Endothelial cell (in vitro differentiated cells): ENCODE results near the gene RBMS3. TPM values are rescaled to one million over a fixed set of nuclear protein-coding genes. Genes with fewer than 3 reads are reported as not detected.
"Not testable (repeated sequence)": the region's sequence is repeated elsewhere in the genome, so short reads cannot be mapped to it uniquely, and the experiment has no call there.

Experiments
- DNase-seq: peaks from one replicate; pipeline ENCODE4 v3.0.0; 2021; ENCODE audit warnings: low spot score
- H3K27ac Mint-ChIP-seq: one replicate; pipeline ENCODE4 v1.8.0; 2021; ENCODE audit warnings: mixed read lengths, inconsistent platforms; ENCODE audit not compliant: unreplicated experiment
- H3K27me3 Mint-ChIP-seq: one replicate; pipeline ENCODE4 v1.8.0; 2021; ENCODE audit warnings: mild to moderate bottlenecking, moderate library complexity, mixed read lengths, inconsistent platforms; ENCODE audit not compliant: unreplicated experiment
- H3K36me3 Mint-ChIP-seq: one replicate; pipeline ENCODE4 v1.8.0; 2021; ENCODE audit warnings: mild to moderate bottlenecking, low read depth, mixed read lengths, inconsistent platforms; ENCODE audit not compliant: unreplicated experiment
- H3K4me1 Mint-ChIP-seq: one replicate; pipeline ENCODE4 v1.8.0; 2021; ENCODE audit warnings: mild to moderate bottlenecking, mixed read lengths, inconsistent platforms; ENCODE audit not compliant: unreplicated experiment
- H3K4me3 Mint-ChIP-seq: one replicate; pipeline ENCODE4 v1.8.0; 2021; ENCODE audit warnings: mild to moderate bottlenecking, mixed read lengths, inconsistent platforms; ENCODE audit not compliant: unreplicated experiment
- H3K9me3 Mint-ChIP-seq: one replicate; pipeline ENCODE4 v1.8.0; 2021; ENCODE audit warnings: mixed read lengths, inconsistent platforms; ENCODE audit not compliant: unreplicated experiment
- CTCF ChIP-seq: fragments of 200-600 bp; sonication (generic); IDR thresholded peaks from one replicate; pipeline ENCODE4 v1.5.0; 2021; ENCODE audit warnings: antibody characterized with exemption; ENCODE audit not compliant: unreplicated experiment
- total RNA-seq: library from RNA; stranded (reverse); fragmentation: NEBNext Ultra II Directional; extraction: Animal tissue kit (Norgen Biotek cat#: 25700); gene quantifications from one replicate; pipeline ENCODE4 v1.2.1, GENCODE V29; 2021; ENCODE audit not compliant: unreplicated experiment

The RBMS3 gene
- total RNA-seq, 1 donor from 2014 or later, result 30.9 TPM

GRCh38 chr3:29348316-29348715 lies 67.4 kb downstream of the RBMS3 start:
- Mint-ChIP-seq H3K27ac (no peak overlapping the region), H3K9me3 (no peaks in the 10 kb centered on the region), H3K27me3 (no peaks in the 10 kb centered on the region), H3K36me3 (no peaks in the 10 kb centered on the region), H3K4me3 (no peak overlapping the region), H3K4me1 (peaks cover 5% of the 10 kb centered on the region)
- DNase-seq, result no peak
- no peak for TF ChIP-seq CTCF

GRCh38 chr3:29349049-29349448 lies 68.2 kb downstream of the RBMS3 start:
- no peaks in the 10 kb centered on the region for H3K27me3 Mint-ChIP-seq
- H3K36me3 Mint-ChIP-seq, result no peaks in the 10 kb centered on the region

GRCh38 chr3:29353807-29354206 lies 72.9 kb downstream of the RBMS3 start:
- DNase-seq, result no peak
- TF ChIP-seq CTCF, result no peak
- H3K4me3 Mint-ChIP-seq, result no peak overlapping the region
- H3K27ac Mint-ChIP-seq, result no peak overlapping the region
- no peaks in the 10 kb centered on the region for H3K9me3 Mint-ChIP-seq
- H3K36me3 Mint-ChIP-seq, result no peaks in the 10 kb centered on the region
- H3K27me3 Mint-ChIP-seq, result no peaks in the 10 kb centered on the region
- no peaks in the 10 kb centered on the region for H3K4me1 Mint-ChIP-seq

More at GRCh38 chr3:29349049-29349448, 68.2 kb downstream of the RBMS3 start:
- no peak for TF ChIP-seq CTCF
- no peak for DNase-seq
- Mint-ChIP-seq H3K9me3 (no peaks in the 10 kb centered on the region), H3K4me3 (no peak overlapping the region), H3K4me1 (peaks cover 5% of the 10 kb centered on the region), H3K27ac (no peak overlapping the region)

- H3K4me1 Mint-ChIP-seq, result no peaks in the 10 kb centered on the region
- no peaks in the 10 kb centered on the region for H3K9me3 Mint-ChIP-seq
- H3K27ac Mint-ChIP-seq, result no peak overlapping the region
- H3K27me3 Mint-ChIP-seq, result no peaks in the 10 kb centered on the region
- no peak overlapping the region for H3K4me3 Mint-ChIP-seq
- no peak for DNase-seq
- no peaks in the 10 kb centered on the region for H3K36me3 Mint-ChIP-seq
- no peak for TF ChIP-seq CTCF
Observed at GRCh38 chr3:29354894-29355293, 74.0 kb downstream of the RBMS3 start.

- Mint-ChIP-seq H3K9me3 (no peaks in the 10 kb centered on the region), H3K4me3 (no peak overlapping the region), H3K36me3 (no peaks in the 10 kb centered on the region), H3K27me3 (peaks cover 2% of the 10 kb centered on the region), H3K27ac (no peak overlapping the region), H3K4me1 (peaks cover 2% of the 10 kb centered on the region)
- TF ChIP-seq CTCF, result no peak
- no peak for DNase-seq
Observed at GRCh38 chr3:29356062-29356461, 75.2 kb downstream of the RBMS3 start.

GRCh38 chr3:29360289-29360688 lies 79.4 kb downstream of the RBMS3 start:
- not testable (repeated sequence) for H3K4me1 Mint-ChIP-seq, H3K27ac Mint-ChIP-seq, H3K4me3 Mint-ChIP-seq, DNase-seq, H3K27me3 Mint-ChIP-seq, H3K9me3 Mint-ChIP-seq, H3K36me3 Mint-ChIP-seq
